ENCODE results near the gene GALNT14. TPM values are rescaled to one million over a fixed set of nuclear protein-coding genes. Genes with fewer than 3 reads are reported as not detected.

The GALNT14 gene
- total RNA-seq, 1 donor from 2014 or later, result 6.4 TPM

DNA sequence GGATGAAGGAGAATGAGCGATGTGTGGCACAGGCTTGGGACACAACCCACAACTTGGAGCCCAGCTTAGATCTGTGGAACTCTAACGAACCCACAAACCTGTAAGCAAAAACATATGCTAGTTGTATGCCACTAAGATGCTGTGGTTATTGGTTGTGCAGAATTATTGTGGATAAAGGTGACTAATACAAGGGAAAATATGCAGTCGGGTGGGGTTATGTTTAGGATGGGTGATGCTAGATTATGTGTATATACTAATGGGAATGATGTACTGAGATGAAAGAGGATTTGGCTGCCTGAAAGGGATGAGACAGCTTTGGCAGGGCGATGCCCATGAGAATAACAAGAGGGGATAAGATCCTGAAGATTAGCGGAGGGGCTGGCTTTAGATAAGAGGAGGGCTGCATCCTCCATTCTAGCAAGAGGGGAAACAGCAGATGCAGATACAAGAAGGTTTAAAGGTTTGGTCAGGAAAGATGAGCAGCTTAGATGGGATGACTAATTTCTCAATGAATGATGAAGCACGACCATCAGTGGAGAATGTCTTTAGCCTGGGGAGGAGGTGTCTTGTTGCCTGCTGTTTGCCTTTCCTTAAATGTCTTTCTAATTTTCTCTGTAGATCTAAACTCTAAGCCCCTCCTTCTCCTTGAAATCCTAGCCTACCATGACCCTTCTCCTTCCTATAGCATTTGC is 49.6 kb downstream of the GALNT14 start:
- Histone ChIP-seq H3K27me3 (no peaks in the 10 kb centered on the region), H2AFZ (replicated peaks) (no peak overlapping the region), H3K9me3 (ENCODE audit: low read depth) (no peaks in the 10 kb centered on the region), H3F3A (ENCODE audit: low read depth) (no peaks in the 10 kb centered on the region), H4K20me1 (ENCODE audit: low read depth) (no peaks in the 10 kb centered on the region), H3K79me2 (ENCODE audit: low read depth) (no peaks in the 10 kb centered on the region), H3K36me3 (no peaks in the 10 kb centered on the region), H3K4me2 (no peak overlapping the region), H3K27ac (no peak overlapping the region), H3K4me1 (peaks cover 3% of the 10 kb centered on the region), H3K4me3 (no peak overlapping the region), H3K9ac (no peak overlapping the region)
- no peaks in the 10 kb centered on the region for H3K36me3 Mint-ChIP-seq
- peaks cover 4% of the 10 kb centered on the region for H3K4me1 Mint-ChIP-seq
- H3K9me3 Mint-ChIP-seq, result peaks cover 2% of the 10 kb centered on the region
- H3K4me3 Mint-ChIP-seq, result no peak overlapping the region
- peaks cover 2% of the 10 kb centered on the region for H3K27me3 Mint-ChIP-seq (ENCODE audit: insufficient read depth, low read depth)
- TF ChIP-seq EZH2 (IDR thresholded peaks at IDR 0.05) (no peak), EZH2phosphoT487 (IDR thresholded peaks at IDR 0.05) (no peak)
- TF ChIP-seq, protein P1, sequence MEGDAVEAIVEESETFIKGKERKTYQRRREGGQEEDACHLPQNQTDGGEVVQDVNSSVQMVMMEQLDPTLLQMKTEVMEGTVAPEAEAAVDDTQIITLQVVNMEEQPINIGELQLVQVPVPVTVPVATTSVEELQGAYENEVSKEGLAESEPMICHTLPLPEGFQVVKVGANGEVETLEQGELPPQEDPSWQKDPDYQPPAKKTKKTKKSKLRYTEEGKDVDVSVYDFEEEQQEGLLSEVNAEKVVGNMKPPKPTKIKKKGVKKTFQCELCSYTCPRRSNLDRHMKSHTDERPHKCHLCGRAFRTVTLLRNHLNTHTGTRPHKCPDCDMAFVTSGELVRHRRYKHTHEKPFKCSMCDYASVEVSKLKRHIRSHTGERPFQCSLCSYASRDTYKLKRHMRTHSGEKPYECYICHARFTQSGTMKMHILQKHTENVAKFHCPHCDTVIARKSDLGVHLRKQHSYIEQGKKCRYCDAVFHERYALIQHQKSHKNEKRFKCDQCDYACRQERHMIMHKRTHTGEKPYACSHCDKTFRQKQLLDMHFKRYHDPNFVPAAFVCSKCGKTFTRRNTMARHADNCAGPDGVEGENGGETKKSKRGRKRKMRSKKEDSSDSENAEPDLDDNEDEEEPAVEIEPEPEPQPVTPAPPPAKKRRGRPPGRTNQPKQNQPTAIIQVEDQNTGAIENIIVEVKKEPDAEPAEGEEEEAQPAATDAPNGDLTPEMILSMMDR (IDR thresholded peaks at IDR 0.05), result no peak
- no peak for DNase-seq (ENCODE audit: low spot score)
- H3K27ac Mint-ChIP-seq, result no peak overlapping the region

DNA sequence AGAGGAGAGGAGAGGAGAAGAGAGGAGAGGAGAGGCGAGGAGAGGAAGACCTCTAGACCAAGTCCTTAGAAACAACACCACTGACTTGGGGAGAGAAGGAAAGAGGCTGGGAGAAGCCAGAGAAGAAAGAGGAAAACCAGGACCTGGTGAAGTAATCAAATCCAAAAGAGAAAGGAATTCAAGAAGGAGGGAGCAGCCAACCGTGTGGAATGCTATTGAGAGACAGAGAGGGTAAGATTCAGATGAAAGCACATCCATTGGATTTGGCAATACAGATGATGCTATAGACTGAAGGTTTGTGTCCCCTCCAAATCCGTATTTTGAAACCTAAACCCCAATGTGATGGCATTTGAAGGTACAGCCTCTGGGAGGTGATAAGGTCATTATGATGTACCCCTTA is 50.7 kb downstream of the GALNT14 start:
- Mint-ChIP-seq H3K36me3 (no peaks in the 10 kb centered on the region), H3K4me3 (no peak overlapping the region), H3K27ac (no peak overlapping the region), H3K9me3 (peaks cover 2% of the 10 kb centered on the region), H3K4me1 (peaks cover 4% of the 10 kb centered on the region), H3K27me3 (ENCODE audit: insufficient read depth, low read depth) (peaks cover 5% of the 10 kb centered on the region)
- H3K27me3 ChIP-seq, result no peaks in the 10 kb centered on the region
- H3K27ac ChIP-seq, result no peak overlapping the region
- peaks cover 3% of the 10 kb centered on the region for H3K4me1 ChIP-seq
- no peak overlapping the region for H3K9ac ChIP-seq
- H3K36me3 ChIP-seq, result no peaks in the 10 kb centered on the region
- no peaks in the 10 kb centered on the region for H3K9me3 ChIP-seq (ENCODE audit: low read depth)
- TF ChIP-seq, protein P1 (IDR thresholded peaks at IDR 0.05), result no peak
- TF ChIP-seq EZH2 (IDR thresholded peaks at IDR 0.05), result no peak
- TF ChIP-seq EZH2phosphoT487 (IDR thresholded peaks at IDR 0.05), result no peak
- H3K79me2 ChIP-seq (ENCODE audit: low read depth), result no peaks in the 10 kb centered on the region
- H3K4me3 ChIP-seq, result no peak overlapping the region
- no peak overlapping the region for H3K4me2 ChIP-seq
- H4K20me1 ChIP-seq (ENCODE audit: low read depth), result no peaks in the 10 kb centered on the region
- no peak overlapping the region for H2AFZ ChIP-seq (replicated peaks)
- H3F3A ChIP-seq (ENCODE audit: low read depth), result no peaks in the 10 kb centered on the region
- no peak for DNase-seq (ENCODE audit: low spot score)

DNA sequence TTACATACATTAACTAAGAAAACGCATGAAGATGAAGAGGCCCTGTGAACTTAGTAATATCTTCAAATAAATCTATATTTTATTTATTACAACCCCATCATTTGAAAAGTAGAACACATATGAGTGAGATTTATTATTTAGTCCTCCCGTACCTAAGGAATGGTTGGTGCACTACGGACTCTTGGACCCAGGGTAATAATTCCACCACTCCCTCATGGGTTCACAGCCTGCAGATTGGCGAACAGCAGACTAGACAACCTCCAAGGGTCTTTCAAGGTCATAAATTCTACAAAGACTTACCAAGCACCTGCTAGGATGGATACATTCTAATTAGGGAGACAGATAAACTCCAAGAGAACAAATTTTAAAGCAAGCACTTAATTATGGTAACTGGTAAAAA is 51.6 kb downstream of the GALNT14 start:
- H3K4me3 Mint-ChIP-seq, result no peak overlapping the region
- peaks cover 5% of the 10 kb centered on the region for H3K27me3 Mint-ChIP-seq (ENCODE audit: insufficient read depth, low read depth)
- no peaks in the 10 kb centered on the region for H3K9me3 ChIP-seq (ENCODE audit: low read depth)
- no peak for DNase-seq (ENCODE audit: low spot score)
- H2AFZ ChIP-seq (replicated peaks), result no peak overlapping the region
- no peak overlapping the region for H3K4me3 ChIP-seq
- no peak overlapping the region for H3K4me2 ChIP-seq
- H3K27me3 ChIP-seq, result no peaks in the 10 kb centered on the region
- H4K20me1 ChIP-seq (ENCODE audit: low read depth), result no peaks in the 10 kb centered on the region
- H3K36me3 ChIP-seq, result no peaks in the 10 kb centered on the region
- no peak overlapping the region for H3K27ac ChIP-seq
- H3F3A ChIP-seq (ENCODE audit: low read depth), result no peaks in the 10 kb centered on the region
- no peaks in the 10 kb centered on the region for H3K79me2 ChIP-seq (ENCODE audit: low read depth)
- H3K9me3 Mint-ChIP-seq, result peaks cover 2% of the 10 kb centered on the region
- TF ChIP-seq, protein P1 (IDR thresholded peaks at IDR 0.05), result no peak
- TF ChIP-seq EZH2phosphoT487 (IDR thresholded peaks at IDR 0.05) (no peak), EZH2 (IDR thresholded peaks at IDR 0.05) (no peak)
- H3K9ac ChIP-seq, result no peak overlapping the region
- H3K36me3 Mint-ChIP-seq, result no peaks in the 10 kb centered on the region
- peaks cover 3% of the 10 kb centered on the region for H3K4me1 ChIP-seq
- no peak overlapping the region for H3K27ac Mint-ChIP-seq
- peaks cover 4% of the 10 kb centered on the region for H3K4me1 Mint-ChIP-seq
